Nephron (organoid): ENCODE measurements around the gene MS4A12.

ENCODE experiments used
- H3K27ac Mint-ChIP-seq, 3 experiments: 2 replicates each; pipeline ENCODE4 v1.8.0; 2020; ENCODE audit warnings: mixed read lengths in 3 of 3, mild to moderate bottlenecking in 2 of 3, moderate library complexity in 1 of 3
- H3K27me3 Mint-ChIP-seq: 2 replicates; pipeline ENCODE4 v1.8.0; 2021; ENCODE audit warnings: low read depth, mild to moderate bottlenecking, moderate library complexity, mixed read lengths
- H3K36me3 Mint-ChIP-seq: 2 replicates; pipeline ENCODE4 v1.8.0; 2020; ENCODE audit warnings: low read depth, mixed read lengths
- H3K4me1 Mint-ChIP-seq: 2 replicates; pipeline ENCODE4 v1.8.0; 2020; ENCODE audit warnings: mixed read lengths
- H3K4me3 Mint-ChIP-seq, 3 experiments: 2 replicates each; pipeline ENCODE4 v1.8.0; 2020; ENCODE audit warnings: mild to moderate bottlenecking in 3 of 3, mixed read lengths in 3 of 3, moderate library complexity in 2 of 3
- H3K9me3 Mint-ChIP-seq: 2 replicates; pipeline ENCODE4 v1.8.0; 2020; ENCODE audit warnings: mixed read lengths
- TF ChIP-seq, protein P1 (sequence below), 3 experiments: fragments of 200-600 bp; sonication (generic); IDR thresholded peaks; one replicate each; pipeline ENCODE4 v1.5.0; 2021; ENCODE audit warnings: antibody characterized with exemption in 3 of 3; ENCODE audit not compliant: unreplicated experiment in 3 of 3

The MS4A12 gene

DNA sequence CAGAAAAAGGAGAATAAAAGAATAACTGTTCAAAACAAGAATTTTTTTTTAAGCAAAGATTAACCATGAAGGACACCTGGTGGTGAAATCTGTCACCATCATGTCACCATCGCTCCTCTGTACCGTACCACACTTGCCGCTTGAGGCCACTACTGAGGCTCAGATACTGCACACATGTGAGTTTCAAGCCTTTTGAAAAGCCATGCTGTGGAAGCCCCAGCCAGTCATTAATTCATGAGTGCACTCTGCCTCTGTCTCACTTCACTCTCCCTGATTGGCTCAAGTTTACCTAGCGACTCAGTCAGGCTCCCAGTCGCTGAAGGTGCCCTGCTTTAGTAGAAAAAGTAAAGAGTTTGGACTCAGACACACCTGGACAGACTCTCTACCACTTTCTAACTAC, 6.6 kb upstream of the MS4A12 start:
- H3K4me3 Mint-ChIP-seq: no peak overlapping the region
- no peak overlapping the region for H3K27ac Mint-ChIP-seq
- no peaks in the 10 kb centered on the region for H3K4me1 Mint-ChIP-seq
- H3K9me3 Mint-ChIP-seq: no peaks in the 10 kb centered on the region
- TF ChIP-seq, protein P1, sequence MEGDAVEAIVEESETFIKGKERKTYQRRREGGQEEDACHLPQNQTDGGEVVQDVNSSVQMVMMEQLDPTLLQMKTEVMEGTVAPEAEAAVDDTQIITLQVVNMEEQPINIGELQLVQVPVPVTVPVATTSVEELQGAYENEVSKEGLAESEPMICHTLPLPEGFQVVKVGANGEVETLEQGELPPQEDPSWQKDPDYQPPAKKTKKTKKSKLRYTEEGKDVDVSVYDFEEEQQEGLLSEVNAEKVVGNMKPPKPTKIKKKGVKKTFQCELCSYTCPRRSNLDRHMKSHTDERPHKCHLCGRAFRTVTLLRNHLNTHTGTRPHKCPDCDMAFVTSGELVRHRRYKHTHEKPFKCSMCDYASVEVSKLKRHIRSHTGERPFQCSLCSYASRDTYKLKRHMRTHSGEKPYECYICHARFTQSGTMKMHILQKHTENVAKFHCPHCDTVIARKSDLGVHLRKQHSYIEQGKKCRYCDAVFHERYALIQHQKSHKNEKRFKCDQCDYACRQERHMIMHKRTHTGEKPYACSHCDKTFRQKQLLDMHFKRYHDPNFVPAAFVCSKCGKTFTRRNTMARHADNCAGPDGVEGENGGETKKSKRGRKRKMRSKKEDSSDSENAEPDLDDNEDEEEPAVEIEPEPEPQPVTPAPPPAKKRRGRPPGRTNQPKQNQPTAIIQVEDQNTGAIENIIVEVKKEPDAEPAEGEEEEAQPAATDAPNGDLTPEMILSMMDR (IDR thresholded peaks at IDR 0.05; ENCODE audit: unreplicated experiment in 3 of 3): peak; percentile 14 to 48 (median 24)
- H3K36me3 Mint-ChIP-seq: no peaks in the 10 kb centered on the region
- no peaks in the 10 kb centered on the region for H3K27me3 Mint-ChIP-seq

- peaks cover 4% of the 10 kb centered on the region for H3K4me1 Mint-ChIP-seq
- H3K36me3 Mint-ChIP-seq: no peaks in the 10 kb centered on the region
- H3K27ac Mint-ChIP-seq: no peak overlapping the region
- H3K27me3 Mint-ChIP-seq: no peaks in the 10 kb centered on the region
- TF ChIP-seq, protein P1 (IDR thresholded peaks at IDR 0.05; ENCODE audit: unreplicated experiment in 3 of 3): no peak
- H3K9me3 Mint-ChIP-seq: no peaks in the 10 kb centered on the region
- no peak overlapping the region for H3K4me3 Mint-ChIP-seq
Measured at GRCh38 chr11:60493454-60493853, 876 bp downstream of the MS4A12 start.

GRCh38 chr11:60498399-60498798, 5.8 kb downstream of the MS4A12 start:
- H3K36me3 Mint-ChIP-seq: no peaks in the 10 kb centered on the region
- peaks cover 32% of the 10 kb centered on the region for H3K4me1 Mint-ChIP-seq
- TF ChIP-seq, protein P1 (IDR thresholded peaks at IDR 0.05; ENCODE audit: unreplicated experiment in 3 of 3): no peak
- no peaks in the 10 kb centered on the region for H3K27me3 Mint-ChIP-seq
- peak overlapping the region in 2 of 3 experiments; percentile 9 to 48 for H3K27ac Mint-ChIP-seq
- H3K4me3 Mint-ChIP-seq: no peak overlapping the region
- no peaks in the 10 kb centered on the region for H3K9me3 Mint-ChIP-seq

- Mint-ChIP-seq H3K4me1 (peaks cover 32% of the 10 kb centered on the region), H3K36me3 (no peaks in the 10 kb centered on the region), H3K9me3 (no peaks in the 10 kb centered on the region), H3K27me3 (no peaks in the 10 kb centered on the region), H3K4me3 (no peak overlapping the region), H3K27ac (peak overlapping the region in 2 of 3 experiments; percentile 9 to 48)
- TF ChIP-seq, protein P1 (IDR thresholded peaks at IDR 0.05; ENCODE audit: unreplicated experiment in 3 of 3): no peak
Measured at GRCh38 chr11:60498853-60499252, 6.3 kb downstream of the MS4A12 start.

- TF ChIP-seq, protein P1 (IDR thresholded peaks at IDR 0.05; ENCODE audit: unreplicated experiment in 3 of 3): no peak
- Mint-ChIP-seq H3K4me1 (peaks cover 37% of the 10 kb centered on the region), H3K27me3 (no peaks in the 10 kb centered on the region), H3K27ac (peak overlapping the region in 2 of 3 experiments; percentile 74 to 84), H3K36me3 (no peaks in the 10 kb centered on the region), H3K9me3 (no peaks in the 10 kb centered on the region), H3K4me3 (no peak overlapping the region)
Measured at GRCh38 chr11:60500276-60500910, 7.8 kb downstream of the MS4A12 start.

DNA sequence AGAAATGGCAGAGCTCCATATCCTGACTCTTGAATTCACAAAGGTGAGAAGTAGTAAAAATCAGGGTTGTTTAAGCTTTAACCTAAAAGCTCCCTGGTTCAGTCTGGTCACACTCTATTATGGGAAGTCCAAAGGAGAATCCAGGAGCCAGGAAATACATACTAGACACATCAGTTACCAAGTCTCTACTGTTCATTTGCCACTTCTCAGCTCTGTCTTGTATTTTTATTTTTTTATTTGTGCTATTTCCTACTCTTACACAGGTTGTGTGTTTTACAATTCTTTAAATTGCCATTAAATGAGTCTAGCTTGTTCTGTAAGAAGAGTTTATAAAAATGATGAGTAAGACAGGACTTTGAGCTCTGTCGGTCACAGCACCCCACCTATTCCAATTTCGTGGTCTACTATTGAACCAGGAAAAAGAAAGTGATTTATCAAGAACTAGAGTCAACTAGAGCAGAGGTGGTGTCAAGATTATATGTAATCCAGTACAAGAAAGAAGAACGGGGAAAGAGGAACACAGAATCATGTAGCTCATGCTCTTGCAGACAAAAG, 9.7 kb downstream of the MS4A12 start:
- TF ChIP-seq, protein P1 (IDR thresholded peaks at IDR 0.05; ENCODE audit: unreplicated experiment in 3 of 3): no peak
- H3K4me1 Mint-ChIP-seq: peaks cover 37% of the 10 kb centered on the region
- H3K9me3 Mint-ChIP-seq: no peaks in the 10 kb centered on the region
- H3K4me3 Mint-ChIP-seq: no peak overlapping the region
- H3K27me3 Mint-ChIP-seq: no peaks in the 10 kb centered on the region
- no peaks in the 10 kb centered on the region for H3K36me3 Mint-ChIP-seq
- no peak overlapping the region for H3K27ac Mint-ChIP-seq
